DND-41 (cell line): ENCODE measurements around the gene MB21D2.

Experiments used
- CTCF ChIP-seq: IDR thresholded peaks from 2 replicates; pipeline ENCODE4 v1.5.1; 2012; ENCODE audit warnings: borderline replicate concordance, low read length, moderate library complexity, mild to moderate bottlenecking; ENCODE audit not compliant: poor library complexity, severe bottlenecking; ENCODE audit errors: extremely low read depth
- EZH2 ChIP-seq: IDR thresholded peaks from 3 replicates; pipeline ENCODE4 v1.6.1; 2012; ENCODE audit warnings: borderline replicate concordance, low read depth, mild to moderate bottlenecking, moderate library complexity, low read length, inconsistent platforms; ENCODE audit not compliant: severe bottlenecking

GRCh38 chr3:192751148-192751547 lies 166.5 kb downstream of the MB21D2 start:
- no peak for TF ChIP-seq CTCF
- TF ChIP-seq EZH2, result no peak
